Stimulated activated CD4-positive, alpha-beta T cell treated with anti-CD3 and anti-CD28 coated beads, TNF-alpha, amount 100 ng/mL, for 4 hours (primary cell): ENCODE measurements around the gene HSPBAP1.
"Not testable (repeated sequence)": the region's sequence is repeated elsewhere in the genome, so short reads cannot be mapped to it uniquely, and the experiment has no call there.

Experiments
- DNase-seq, 3 experiments: peaks; one replicate each; pipeline ENCODE4 v3.0.0-alpha.2; 2020; ENCODE audit warnings: low read depth in 3 of 3

Gene HSPBAP1

DNA sequence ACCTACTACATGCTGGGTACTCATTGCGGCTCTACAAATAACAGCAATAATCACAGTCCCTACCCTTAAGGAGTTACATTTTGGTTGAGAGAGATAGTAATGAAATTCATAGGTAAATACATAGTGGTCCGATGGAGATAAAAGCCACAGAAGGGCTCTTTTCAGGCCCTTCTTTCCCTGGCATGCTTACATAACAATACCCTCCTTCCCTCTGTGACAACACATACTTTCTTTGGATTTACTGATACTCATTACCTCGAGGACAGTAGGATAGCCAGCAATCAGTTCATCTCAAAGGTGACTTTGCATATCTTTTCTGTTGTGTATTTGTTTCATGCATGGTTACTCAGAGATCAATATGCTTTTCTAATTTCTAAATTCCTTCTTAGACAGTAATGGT lies 54.5 kb downstream of the HSPBAP1 start:
- DNase-seq, result no peak

DNA sequence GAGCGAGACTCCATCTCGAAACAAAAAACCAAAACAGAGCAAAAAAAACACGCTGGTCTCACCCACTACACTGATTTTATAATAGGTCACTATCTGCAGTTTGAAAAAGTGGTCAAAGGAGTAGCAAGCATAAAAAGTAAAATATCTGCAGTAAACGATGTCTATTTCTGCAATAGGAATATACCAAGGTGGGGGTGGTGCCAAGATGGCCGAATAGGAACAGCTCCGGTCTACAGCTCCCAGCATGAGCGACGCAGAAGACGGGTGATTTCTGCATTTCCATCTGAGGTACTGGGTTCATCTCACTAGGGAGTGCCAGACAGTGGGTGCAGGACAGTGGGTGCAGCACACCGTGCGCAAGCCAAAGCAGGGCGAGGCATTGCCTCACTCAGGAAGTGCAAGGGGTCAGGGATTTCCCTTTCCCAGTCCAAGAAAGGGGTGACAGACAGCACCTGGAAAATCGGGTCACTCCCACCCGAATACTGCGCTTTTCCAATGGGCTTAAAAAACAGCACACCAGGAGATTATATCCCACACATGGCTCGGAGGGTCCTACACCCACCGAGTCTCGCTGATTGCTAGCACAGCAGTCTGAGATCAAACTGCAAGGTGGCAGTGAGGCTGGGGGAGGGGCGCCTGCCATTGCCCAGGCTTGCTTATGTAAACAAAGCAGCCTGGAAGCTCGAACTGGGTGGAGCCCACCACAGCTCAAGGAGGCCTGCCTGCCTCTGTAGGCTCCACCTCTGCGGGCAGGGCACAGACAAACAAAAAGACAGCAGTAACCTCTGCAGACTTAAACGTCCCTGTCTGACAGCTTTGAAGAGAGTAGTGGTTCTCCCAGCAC lies 60.7 kb downstream of the HSPBAP1 start:
- not testable (repeated sequence) for DNase-seq

DNA sequence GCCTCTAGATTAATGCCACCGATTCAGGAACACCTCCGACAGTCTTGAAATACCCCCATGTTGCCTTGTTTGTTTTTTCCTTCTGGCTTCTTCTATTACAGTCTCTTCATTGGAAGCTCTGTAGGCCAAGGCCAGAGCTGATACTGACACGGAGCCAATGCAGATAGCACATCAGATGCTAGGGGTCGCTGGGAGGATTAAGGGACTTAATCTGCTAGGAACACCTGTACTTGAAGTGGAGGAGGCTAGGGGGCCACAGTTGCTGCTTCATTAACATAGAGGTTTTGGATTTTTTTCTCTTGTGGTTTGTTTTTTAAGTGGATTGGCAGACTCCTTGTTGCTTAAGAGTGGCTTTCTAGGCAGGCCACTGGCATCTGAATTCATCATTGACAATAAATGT lies 63.4 kb downstream of the HSPBAP1 start:
- DNase-seq, result no peak

DNA sequence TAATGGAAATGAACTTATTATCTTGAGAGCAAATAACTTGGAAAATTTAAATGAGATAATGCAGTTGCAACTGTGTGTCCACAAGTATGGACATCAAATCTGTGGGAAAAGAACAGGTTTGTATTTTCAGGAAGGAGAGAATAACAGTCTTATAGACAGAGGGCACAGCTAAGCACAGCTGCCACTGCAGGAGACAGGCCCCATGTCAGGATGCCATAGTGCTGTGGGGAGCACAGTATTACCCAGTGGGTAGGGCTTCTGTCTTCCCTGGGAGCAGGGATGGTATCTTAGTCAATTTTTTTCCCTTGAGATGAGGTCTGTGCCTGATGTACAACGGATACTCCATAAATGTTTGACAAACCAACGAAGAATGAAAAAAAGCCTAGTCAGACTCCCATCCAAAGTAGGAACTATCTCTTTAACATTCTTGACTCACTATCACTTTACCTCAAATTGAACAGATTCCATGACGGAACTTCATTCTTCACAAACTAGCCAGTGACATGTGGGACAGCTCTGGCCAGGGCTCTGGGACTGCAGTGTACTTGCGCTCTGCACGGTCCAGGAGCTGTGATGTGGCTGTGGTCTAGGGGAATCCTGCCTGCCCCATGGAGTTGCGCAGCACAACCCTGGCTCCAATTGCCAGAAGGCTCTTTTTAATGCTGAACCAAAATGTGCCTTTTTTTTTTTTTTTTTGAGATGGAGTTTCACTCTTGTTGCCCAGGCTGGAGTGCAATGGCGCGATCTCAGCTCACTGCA lies 64.7 kb downstream of the HSPBAP1 start:
- no peak for DNase-seq

DNA sequence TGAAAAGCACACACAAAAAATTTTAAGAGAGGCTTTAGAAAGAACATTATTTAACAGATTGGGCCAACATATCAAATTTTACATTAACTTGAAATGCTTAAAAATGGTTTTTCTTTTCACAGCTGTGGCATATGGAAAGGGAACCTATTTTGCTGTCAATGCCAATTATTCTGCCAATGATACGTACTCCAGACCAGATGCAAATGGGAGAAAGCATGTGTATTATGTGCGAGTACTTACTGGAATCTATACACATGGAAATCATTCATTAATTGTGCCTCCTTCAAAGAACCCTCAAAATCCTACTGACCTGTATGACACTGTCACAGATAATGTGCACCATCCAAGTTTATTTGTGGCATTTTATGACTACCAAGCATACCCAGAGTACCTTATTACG lies 65.4 kb downstream of the HSPBAP1 start:
- no peak for DNase-seq

GRCh38 chr3:122727766-122728165 lies 65.9 kb downstream of the HSPBAP1 start:
- DNase-seq, result no peak

DNA sequence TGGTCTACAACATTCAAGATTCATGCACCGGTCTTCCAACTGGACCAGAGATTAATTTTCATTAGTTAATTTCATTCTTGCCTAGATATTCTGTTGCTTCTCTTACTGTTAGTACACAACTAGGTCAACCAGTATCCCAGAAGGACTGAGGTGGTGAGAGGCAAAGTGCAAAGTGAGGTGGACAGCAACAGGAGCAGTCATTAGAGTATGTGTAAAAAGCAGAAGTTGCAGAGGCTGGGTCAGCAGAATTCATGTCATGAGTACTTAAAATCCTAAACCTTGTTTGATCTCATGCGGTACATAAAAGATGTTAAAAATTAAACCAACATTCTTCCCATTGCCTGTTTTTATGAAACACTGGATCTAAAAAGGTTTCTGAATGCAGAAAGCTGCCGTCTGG lies 66.3 kb downstream of the HSPBAP1 start:
- no peak for DNase-seq

DNA sequence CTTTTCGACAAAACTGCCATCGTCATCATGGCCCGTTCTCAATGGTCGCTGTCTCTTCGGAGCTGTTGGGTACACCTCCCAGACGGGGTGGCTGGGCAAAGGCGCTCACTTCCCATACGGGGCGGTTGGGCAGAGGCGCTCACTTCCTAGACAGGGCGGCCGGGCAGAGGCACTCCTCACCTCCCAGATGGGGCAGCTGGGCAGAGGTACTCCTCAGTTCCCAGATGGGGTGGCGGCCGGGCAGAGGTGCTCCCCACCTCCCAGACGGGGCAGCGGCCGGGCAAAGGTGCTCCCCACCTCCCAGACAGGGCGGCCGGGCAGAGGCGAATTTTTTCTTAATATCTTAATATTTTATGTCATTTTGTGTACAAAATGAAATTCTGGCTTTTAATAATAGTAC lies 68.5 kb downstream of the HSPBAP1 start:
- no peak for DNase-seq

GRCh38 chr3:122719273-122719921 lies 74.2 kb downstream of the HSPBAP1 start:
- DNase-seq, result no peak

GRCh38 chr3:122716667-122717066 lies 77.0 kb downstream of the HSPBAP1 start:
- DNase-seq, result no peak

- DNase-seq, result no peak
These were observed 79.4 kb downstream of the HSPBAP1 start for GRCh38 chr3:122714273-122714672.

DNA sequence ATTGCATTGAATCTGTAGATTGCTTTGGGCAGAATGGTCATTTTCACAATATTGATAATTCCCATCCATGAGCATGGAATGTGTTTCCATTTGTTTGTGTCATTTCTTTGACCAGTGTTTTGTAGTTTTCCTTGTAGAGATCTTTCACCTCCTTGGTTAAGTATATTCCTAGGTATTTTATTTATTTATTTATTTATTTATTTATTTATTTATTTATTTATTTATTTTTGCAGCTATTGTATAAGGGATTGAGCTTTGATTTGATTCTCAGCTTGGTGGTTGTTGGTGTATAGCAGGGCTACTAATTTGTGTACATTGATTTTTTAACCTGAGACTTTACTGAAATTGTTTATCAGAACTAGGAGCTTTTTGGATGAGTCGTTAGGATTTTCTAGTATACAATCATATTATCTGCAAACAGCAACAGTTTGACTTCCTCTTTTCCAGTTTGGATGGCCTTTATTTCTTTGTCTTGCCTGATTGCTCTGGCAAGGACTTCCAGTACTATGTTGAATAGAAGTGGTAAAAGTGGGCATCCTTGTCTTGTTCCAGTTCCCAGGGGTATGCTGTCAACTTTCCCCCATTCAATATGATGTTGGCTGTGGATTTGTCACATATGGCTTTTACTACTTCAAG lies 82.9 kb downstream of the HSPBAP1 start:
- not testable (repeated sequence) for DNase-seq

GRCh38 chr3:122705379-122705778 lies 88.3 kb downstream of the HSPBAP1 start:
- no peak for DNase-seq

GRCh38 chr3:122700193-122700592 lies 93.4 kb downstream of the HSPBAP1 start:
- no peak for DNase-seq

GRCh38 chr3:122697952-122698620 lies 95.5 kb downstream of the HSPBAP1 start:
- no peak for DNase-seq

DNA sequence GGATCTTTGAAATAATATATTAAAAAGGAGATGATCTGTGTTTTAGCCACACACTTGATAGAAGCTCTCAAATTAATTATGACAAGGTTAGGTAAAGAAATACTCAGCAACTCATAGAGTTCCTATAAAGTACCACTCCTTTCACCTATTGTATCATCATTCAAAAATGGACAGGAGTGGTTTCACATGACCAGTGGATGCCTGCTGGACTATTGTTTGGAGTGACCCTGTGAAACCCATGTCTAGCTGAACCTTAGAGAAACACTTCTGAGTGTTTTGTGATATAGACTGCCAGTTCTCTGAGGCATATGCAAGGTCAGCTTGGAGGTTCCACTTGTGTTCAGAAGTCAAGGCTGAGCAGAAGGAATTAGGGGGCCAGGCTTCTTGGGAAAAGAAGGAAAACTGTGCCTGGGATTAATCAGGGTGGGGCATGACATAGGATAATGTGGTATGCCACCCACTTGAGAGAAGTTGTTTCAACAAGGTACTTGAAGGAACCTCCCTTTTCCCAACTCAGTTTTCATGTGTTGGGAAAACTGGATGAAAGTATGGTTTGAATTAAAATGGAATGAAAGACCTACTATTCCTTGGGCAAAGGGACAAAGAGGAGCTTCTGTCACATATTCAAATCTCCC lies 97.6 kb downstream of the HSPBAP1 start:
- no peak for DNase-seq

DNA sequence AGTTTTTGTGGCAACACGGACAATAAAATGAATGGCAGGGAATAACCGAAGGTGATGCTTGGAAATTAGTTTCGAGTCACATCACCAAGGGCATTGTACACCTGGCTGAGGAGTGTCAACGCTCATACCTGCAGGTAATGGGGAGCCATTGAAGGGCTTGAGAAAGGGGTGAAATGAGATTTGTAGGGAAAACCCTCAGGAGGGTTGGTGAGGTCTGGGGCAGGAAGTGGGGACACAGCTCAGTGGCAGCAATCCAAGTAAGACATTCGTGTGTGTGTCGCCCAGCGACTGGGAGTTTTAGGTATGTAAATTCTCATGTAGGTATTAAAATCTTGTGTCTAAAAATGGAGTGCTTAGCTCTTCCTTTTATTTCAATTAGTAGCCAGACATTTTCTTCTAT lies 98.7 kb downstream of the HSPBAP1 start:
- DNase-seq, result no peak

DNA sequence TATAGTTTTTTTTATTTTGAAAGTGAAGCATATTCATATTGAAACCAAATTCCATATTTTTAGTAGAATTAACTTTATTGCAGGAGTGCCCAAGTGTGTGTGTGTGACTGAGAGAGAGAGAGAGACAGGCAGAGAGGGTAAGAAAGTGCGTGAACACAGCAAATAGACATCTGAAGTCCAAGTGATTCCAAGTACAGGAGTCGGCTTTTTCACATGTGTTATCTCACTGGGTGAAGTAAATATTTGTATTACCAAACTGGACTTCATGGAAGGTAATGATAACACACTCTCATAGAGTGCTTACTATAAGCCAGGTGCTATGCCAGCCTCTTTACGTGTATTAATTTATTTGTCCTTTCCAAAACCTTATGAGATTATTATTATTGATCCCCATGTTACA lies 101.0 kb downstream of the HSPBAP1 start:
- DNase-seq, result no peak

GRCh38 chr3:122691195-122691594 lies 102.4 kb downstream of the HSPBAP1 start:
- no peak for DNase-seq

- DNase-seq, result no peak
These were observed 103.5 kb downstream of the HSPBAP1 start for GRCh38 chr3:122690096-122690495.
